Naive thymus-derived CD4-positive, alpha-beta T cell (primary cell): ENCODE measurements around the gene LMO1. TPM values are rescaled to one million over a fixed set of nuclear protein-coding genes. Genes with fewer than 3 reads are reported as not detected.
A peak's percentile ranks its signal among the peaks of the same experiment; 100 is the strongest.

ENCODE experiments used
- ATAC-seq: fragments of 150-1000 bp; cut with Tn5 transposase; 2 replicates; pipeline ENCODE4 v1.10.0; 2021; ENCODE audit warnings: mild to moderate bottlenecking, moderate library complexity
- CTCF ChIA-PET: fragments of 350-600 bp; sonication (Branson Sonifier 250); formaldehyde crosslinking; loops from one replicate; lab custom pipeline; 2021; ENCODE audit warnings: antibody characterized with exemption; lab: Charles Lee
- POLR2A ChIA-PET: fragments of 350-600 bp; sonication (Branson Sonifier 250); formaldehyde crosslinking; loops from one replicate; lab custom pipeline; 2021; ENCODE audit warnings: antibody characterized with exemption, inconsistent platforms; lab: Charles Lee
- DNase-seq, 9 donors: peaks; one replicate each; pipeline versions ENCODE4 v3.0.0 to v3.0.0-alpha.2; 2020 to 2022; ENCODE audit warnings: mixed read lengths in 1 of 9
- H3K27ac ChIP-seq: one replicate; pipeline ENCODE4 v1.7.0; 2013; ENCODE audit warnings: mild to moderate bottlenecking, low read depth, low read length, moderate library complexity
- H3K27me3 ChIP-seq, 2 donors: one replicate each; pipeline ENCODE4 v1.7.0; 2013; ENCODE audit warnings: low read length in 2 of 2, mild to moderate bottlenecking in 2 of 2, moderate library complexity in 2 of 2; ENCODE audit not compliant: control insufficient read depth in 2 of 2, insufficient read depth in 2 of 2
- H3K36me3 ChIP-seq, 3 experiments: 1 replicate in 2 of 3; 2 replicates in 1 of 3; pipeline ENCODE4 v1.7.0; 2013; ENCODE audit warnings: low read length in 3 of 3, mild to moderate bottlenecking in 3 of 3, moderate library complexity in 1 of 3; ENCODE audit not compliant: insufficient read depth in 3 of 3, control insufficient read depth in 2 of 3
- H3K4me1 ChIP-seq, 2 donors: one replicate each; pipeline ENCODE4 v1.7.0; 2013; ENCODE audit warnings: low read length in 2 of 2, mild to moderate bottlenecking in 2 of 2, moderate library complexity in 1 of 2; ENCODE audit not compliant: control insufficient read depth in 2 of 2, insufficient read depth in 2 of 2
- H3K4me3 ChIP-seq: 2 replicates; pipeline ENCODE4 v1.7.0; 2013; ENCODE audit warnings: mild to moderate bottlenecking, low read length
- H3K9me3 ChIP-seq, 3 experiments: 1 replicate in 2 of 3; 2 replicates in 1 of 3; pipeline ENCODE4 v1.7.0; 2013; ENCODE audit warnings: low read length in 3 of 3; ENCODE audit not compliant: control insufficient read depth in 2 of 3
- H3K27ac Mint-ChIP-seq, 9 donors: one replicate each; pipeline ENCODE4 v1.8.0; 2020 to 2022; ENCODE audit warnings: mixed read lengths in 9 of 9, mild to moderate bottlenecking in 8 of 9, moderate library complexity in 5 of 9, inconsistent platforms in 2 of 9
- H3K27me3 Mint-ChIP-seq, 5 donors: one replicate each; pipeline ENCODE4 v1.8.0; 2021 to 2022; ENCODE audit warnings: mixed read lengths in 5 of 5, mild to moderate bottlenecking in 1 of 5
- H3K36me3 Mint-ChIP-seq, 5 donors: one replicate each; pipeline ENCODE4 v1.8.0; 2020 to 2022; ENCODE audit warnings: mixed read lengths in 5 of 5, mild to moderate bottlenecking in 3 of 5, inconsistent platforms in 1 of 5
- H3K4me1 Mint-ChIP-seq, 7 donors: one replicate each; pipeline ENCODE4 v1.8.0; 2020 to 2022; ENCODE audit warnings: mixed read lengths in 7 of 7, mild to moderate bottlenecking in 3 of 7, inconsistent platforms in 1 of 7
- H3K4me3 Mint-ChIP-seq, 10 donors: one replicate each; pipeline ENCODE4 v1.8.0; 2020 to 2022; ENCODE audit warnings: mild to moderate bottlenecking in 10 of 10, mixed read lengths in 10 of 10, moderate library complexity in 6 of 10, inconsistent platforms in 2 of 10
- H3K9me3 Mint-ChIP-seq, 11 donors: one replicate each; pipeline ENCODE4 v1.8.0; 2020 to 2022; ENCODE audit warnings: mixed read lengths in 11 of 11, mild to moderate bottlenecking in 4 of 11, inconsistent platforms in 1 of 11, moderate library complexity in 1 of 11
- intact Hi-C, 2 donors: fragments of 100-400 bp; cut with micrococcal nuclease; formaldehyde crosslinking; loops; one replicate each; pipeline ENCODE4 v1.15.1; 2023
- polyA plus RNA-seq, 2 donors: library from polyadenylated mRNA; unstranded; fragments of 300-500 nt; fragmentation: Illumina TruSeq; gene quantifications; one replicate each; pipeline ENCODE4 v1.2.3, GENCODE V29; 2021
- total RNA-seq, 6 experiments: library from RNA in 5 of 6; stranded (reverse) in 5 of 6; gene quantifications; 1 replicate in 5 of 6; 2 replicates in 1 of 6; pipeline ENCODE4 v1.2.3 and lab custom pipeline; 2021 to 2026

Gene LMO1
- total and polyA plus RNA-seq, 7 experiments from 2014 or later = not detected

DNA sequence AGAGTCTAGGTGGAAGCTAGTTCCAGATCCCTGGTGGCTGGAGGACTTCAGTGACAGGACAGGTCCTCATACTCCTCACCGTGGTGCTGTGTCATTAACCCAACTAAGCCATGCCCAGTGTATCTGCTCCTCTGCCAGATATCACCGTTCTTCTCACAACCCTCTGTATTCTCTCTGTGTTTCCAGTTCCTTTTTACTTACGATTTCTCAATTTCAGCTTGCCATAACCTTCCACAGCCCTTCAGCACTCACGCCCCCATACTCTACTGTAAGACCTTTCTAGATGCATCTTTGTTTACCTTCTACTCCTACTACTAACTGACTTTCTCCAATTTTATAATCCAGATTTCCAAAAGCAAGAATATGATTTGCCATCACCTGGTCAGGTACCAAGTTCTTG lies 68.7 kb downstream of the LMO1 start:
- H3K4me1 ChIP-seq = no peaks in the 10 kb centered on the region
- H3K4me3 ChIP-seq = no peak overlapping the region
- H3K27me3 ChIP-seq = no peaks in the 10 kb centered on the region
- no peak overlapping the region for H3K27ac ChIP-seq
- Mint-ChIP-seq H3K27ac (no peak overlapping the region), H3K36me3 (no peaks in the 10 kb centered on the region), H3K4me1 (peaks cover 0 to 5% (median 0%) of the 10 kb centered on the region in 7 donors), H3K9me3 (peaks cover 0 to 2% (median 0%) of the 10 kb centered on the region in 11 donors), H3K27me3 (peaks cover 5 to 59% (median 53%) of the 10 kb centered on the region in 5 donors), H3K4me3 (no peak overlapping the region)
- intact Hi-C loops = loop anchor here in 1 of 2 donors (2.0 kb wide), 1 partner anchor 70 kb away; no protein-coding TSS in a partner anchor
- H3K36me3 ChIP-seq = no peaks in the 10 kb centered on the region
- ChIA-PET POLR2A (no interaction called here), CTCF (no interaction called here)
- no peak for DNase-seq
- ATAC-seq = no peak
- no peaks in the 10 kb centered on the region for H3K9me3 ChIP-seq

DNA sequence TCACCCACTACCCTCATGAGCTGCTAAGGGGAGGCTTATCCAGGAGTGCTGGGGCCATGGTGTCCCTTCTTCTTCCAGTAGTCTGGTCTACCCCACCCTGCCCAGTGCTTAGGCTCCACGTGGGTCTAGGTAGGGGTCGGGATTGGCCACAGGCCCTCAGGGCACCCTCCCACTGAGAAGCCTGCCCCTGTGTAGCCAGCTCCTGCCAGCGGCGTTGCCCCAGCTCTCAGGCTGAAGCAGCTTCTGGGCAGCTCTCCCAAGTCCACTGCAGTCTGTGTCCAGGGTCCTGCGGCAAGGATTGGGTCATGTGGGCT lies 70.8 kb downstream of the LMO1 start:
- POLR2A ChIA-PET = no interaction called here
- Histone ChIP-seq H3K27me3 (no peaks in the 10 kb centered on the region), H3K27ac (no peak overlapping the region), H3K4me1 (no peaks in the 10 kb centered on the region), H3K9me3 (no peaks in the 10 kb centered on the region), H3K4me3 (no peak overlapping the region), H3K36me3 (no peaks in the 10 kb centered on the region)
- peaks cover 0 to 5% (median 0%) of the 10 kb centered on the region in 7 donors for H3K4me1 Mint-ChIP-seq
- CTCF ChIA-PET = interaction anchor here (0.5 to 2.0 kb wide), 4 partner anchors 8 to 374 kb away, joined by 3 to 8 read pairs (median 4); partner anchors contain the start of gene LMO1
- H3K9me3 Mint-ChIP-seq = peaks cover 0 to 2% (median 0%) of the 10 kb centered on the region in 11 donors
- H3K36me3 Mint-ChIP-seq = no peaks in the 10 kb centered on the region
- H3K27ac Mint-ChIP-seq = no peak overlapping the region
- DNase-seq (no peak), ATAC-seq (no peak)
- no peak overlapping the region for H3K4me3 Mint-ChIP-seq
- intact Hi-C loops = loop anchor here (1.0 kb wide), 2 partner anchors 71 to 373 kb away; no protein-coding TSS in a partner anchor
- peaks cover 3 to 49% (median 45%) of the 10 kb centered on the region in 5 donors for H3K27me3 Mint-ChIP-seq

DNA sequence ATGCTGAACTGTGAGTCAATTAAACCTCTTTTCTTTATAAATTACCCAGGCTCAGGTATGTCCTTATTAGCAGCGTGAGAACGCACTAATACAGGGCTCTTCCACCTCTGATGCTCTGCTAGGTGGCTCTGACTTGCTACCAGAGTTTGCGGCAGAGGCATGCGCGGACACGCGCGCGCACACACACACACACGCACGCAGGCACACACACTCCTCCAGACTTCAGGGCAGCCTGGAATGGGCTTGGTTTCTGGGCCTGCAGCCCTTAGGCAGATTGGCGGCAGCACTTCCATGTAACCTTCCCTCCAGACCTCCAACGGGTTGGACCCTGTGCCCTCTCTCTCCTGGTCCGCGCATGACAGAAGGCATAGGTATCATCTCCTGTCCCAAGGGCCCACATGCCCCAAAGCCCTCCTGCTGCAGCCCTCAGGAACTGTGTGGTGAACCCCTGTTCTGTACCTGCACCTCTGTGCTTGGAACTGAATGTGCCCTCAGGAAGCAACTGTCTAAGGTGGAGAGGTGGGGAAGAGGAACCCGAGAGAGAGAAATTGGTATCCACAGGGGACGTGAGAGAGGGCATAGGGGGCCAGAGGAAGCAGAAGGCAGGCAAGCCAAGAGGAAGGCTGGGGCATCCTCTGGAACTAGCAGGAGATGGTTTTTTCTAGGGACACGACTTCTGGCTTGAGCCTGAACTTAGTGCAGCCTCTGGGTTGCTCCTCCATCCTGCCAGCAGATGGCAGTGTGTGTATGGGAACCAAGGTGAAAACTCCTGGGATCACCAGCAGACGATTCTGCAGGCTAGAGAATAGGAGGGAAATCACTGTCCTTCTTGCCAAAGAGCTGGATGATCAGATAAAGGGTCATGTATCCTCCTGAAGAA lies 71.4 kb downstream of the LMO1 start:
- Mint-ChIP-seq H3K9me3 (peaks cover 0 to 2% (median 0%) of the 10 kb centered on the region in 11 donors), H3K27ac (no peak overlapping the region), H3K27me3 (peaks cover 4 to 46% (median 42%) of the 10 kb centered on the region in 5 donors), H3K4me1 (peaks cover 0 to 3% (median 0%) of the 10 kb centered on the region in 7 donors), H3K4me3 (no peak overlapping the region), H3K36me3 (no peaks in the 10 kb centered on the region)
- ATAC-seq (peak; percentile 75), DNase-seq (peak in 5 of 9 donors; percentile 10 to 30 (median 19))
- no peak overlapping the region for H3K4me3 ChIP-seq
- CTCF ChIA-PET = interaction anchor here (0.9 to 2.0 kb wide), 3 partner anchors 8 to 375 kb away, joined by 3 to 8 read pairs (median 4); no protein-coding TSS in a partner anchor
- H3K27me3 ChIP-seq = no peaks in the 10 kb centered on the region
- H3K4me1 ChIP-seq = no peaks in the 10 kb centered on the region
- no peaks in the 10 kb centered on the region for H3K9me3 ChIP-seq
- no peak overlapping the region for H3K27ac ChIP-seq
- intact Hi-C loops = loop anchor here (1.0 kb wide), 2 partner anchors 72 to 374 kb away; no protein-coding TSS in a partner anchor
- POLR2A ChIA-PET = no interaction called here
- no peaks in the 10 kb centered on the region for H3K36me3 ChIP-seq

DNA sequence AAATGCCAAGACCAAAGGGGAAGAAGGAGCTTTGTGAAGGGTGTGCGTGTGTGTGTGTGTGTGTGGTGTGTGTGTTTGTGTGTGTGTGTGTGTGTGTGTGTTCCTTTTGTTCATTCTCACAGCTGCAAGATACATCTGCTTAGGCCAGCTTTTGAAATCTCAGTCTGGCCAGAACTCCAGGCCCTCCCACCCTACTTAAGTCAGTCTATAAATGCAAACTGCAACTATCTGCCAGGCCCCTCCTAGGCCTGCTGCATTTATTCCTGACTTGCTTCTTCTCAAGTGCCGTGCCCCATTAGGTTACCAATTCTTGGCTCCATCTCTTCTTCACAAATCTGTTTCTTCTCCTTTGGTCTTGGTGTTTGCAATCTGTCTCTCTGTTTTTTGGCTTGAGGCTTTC lies 73.2 kb downstream of the LMO1 start:
- no peaks in the 10 kb centered on the region for H3K36me3 ChIP-seq
- H3K4me3 ChIP-seq = no peak overlapping the region
- intact Hi-C loops = no loop called here
- H3K9me3 ChIP-seq = no peaks in the 10 kb centered on the region
- ChIA-PET POLR2A (no interaction called here), CTCF (interaction anchor here (0.7 kb wide), 1 partner anchor 604 kb away, joined by 3 read pairs; no protein-coding TSS in a partner anchor)
- H3K36me3 Mint-ChIP-seq = no peaks in the 10 kb centered on the region
- H3K27me3 ChIP-seq = no peaks in the 10 kb centered on the region
- no peak for ATAC-seq
- H3K27ac Mint-ChIP-seq = peak overlapping the region in 1 of 9 donors; percentile 21
- peaks cover 6 to 44% (median 40%) of the 10 kb centered on the region in 5 donors for H3K27me3 Mint-ChIP-seq
- no peaks in the 10 kb centered on the region for H3K4me1 ChIP-seq
- peaks cover 0 to 3% (median 0%) of the 10 kb centered on the region in 11 donors for H3K9me3 Mint-ChIP-seq
- H3K4me3 Mint-ChIP-seq = no peak overlapping the region
- DNase-seq = no peak
- H3K4me1 Mint-ChIP-seq = no peaks in the 10 kb centered on the region
- H3K27ac ChIP-seq = no peak overlapping the region

DNA sequence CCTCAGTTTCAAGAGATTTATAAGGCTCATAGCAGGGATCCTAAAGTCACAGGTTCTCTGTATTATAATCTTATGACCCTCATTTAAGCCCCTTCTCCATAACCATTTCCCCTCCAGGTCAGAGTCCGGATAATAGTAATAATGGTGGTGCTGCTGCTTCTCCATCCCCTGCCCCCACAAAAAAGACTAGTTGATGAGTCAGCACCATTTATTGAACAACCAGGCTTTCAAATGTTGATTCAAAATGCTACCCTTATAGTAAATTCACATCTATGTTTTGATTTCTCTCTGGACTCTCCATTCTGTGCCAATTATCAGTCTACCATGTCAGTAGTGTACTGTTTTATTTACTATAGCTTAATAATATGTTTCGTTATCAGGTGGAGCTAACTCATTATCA lies 77.2 kb downstream of the LMO1 start:
- Histone ChIP-seq H3K4me1 (no peaks in the 10 kb centered on the region), H3K27ac (no peak overlapping the region), H3K4me3 (no peak overlapping the region), H3K9me3 (no peaks in the 10 kb centered on the region), H3K27me3 (no peaks in the 10 kb centered on the region), H3K36me3 (no peaks in the 10 kb centered on the region)
- CTCF ChIA-PET = no interaction called here
- DNase-seq (no peak), ATAC-seq (no peak)
- Mint-ChIP-seq H3K4me3 (no peak overlapping the region), H3K36me3 (no peaks in the 10 kb centered on the region), H3K9me3 (peaks cover 0 to 4% (median 0%) of the 10 kb centered on the region in 11 donors), H3K27me3 (peaks cover 6 to 44% (median 31%) of the 10 kb centered on the region in 5 donors), H3K27ac (no peak overlapping the region), H3K4me1 (no peaks in the 10 kb centered on the region)
- POLR2A ChIA-PET = no interaction called here
- intact Hi-C loops = no loop called here

DNA sequence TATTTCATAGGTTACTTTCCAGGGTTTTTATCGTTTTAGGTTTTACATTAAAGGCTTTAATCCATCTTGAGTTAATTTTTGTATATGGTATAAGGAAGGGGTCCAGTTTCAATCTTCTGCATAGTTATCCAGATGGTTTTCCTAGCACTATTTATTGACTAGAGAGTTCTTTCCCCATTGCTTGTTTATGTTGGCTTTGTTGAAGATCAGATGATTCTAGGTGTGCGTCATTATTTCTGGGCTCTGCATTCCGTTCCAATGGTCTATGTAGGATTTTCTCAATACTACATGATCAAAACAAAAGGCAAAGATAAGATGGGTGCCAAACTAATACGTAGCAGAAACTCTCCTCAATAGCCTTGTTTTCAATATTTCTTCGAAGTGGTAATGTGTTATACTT lies 80.6 kb downstream of the LMO1 start:
- H3K9me3 Mint-ChIP-seq = peaks cover 0 to 4% (median 0%) of the 10 kb centered on the region in 11 donors
- CTCF ChIA-PET = interaction anchor here (0.8 kb wide), 1 partner anchor 14 kb away, joined by 4 read pairs; no protein-coding TSS in a partner anchor

More for the DNA sequence above, 80.6 kb downstream of the LMO1 start:
- POLR2A ChIA-PET = no interaction called here
- H3K27ac ChIP-seq = no peak overlapping the region
- no peak for DNase-seq
- no peaks in the 10 kb centered on the region for H3K9me3 ChIP-seq
- H3K4me3 Mint-ChIP-seq = no peak overlapping the region
- intact Hi-C loops = no loop called here
- no peak overlapping the region for H3K4me3 ChIP-seq
- no peak overlapping the region for H3K27ac Mint-ChIP-seq
- H3K36me3 ChIP-seq = no peaks in the 10 kb centered on the region
- H3K36me3 Mint-ChIP-seq = no peaks in the 10 kb centered on the region
- ATAC-seq = no peak
- H3K4me1 Mint-ChIP-seq = no peaks in the 10 kb centered on the region
- H3K27me3 Mint-ChIP-seq = peaks cover 8 to 48% (median 29%) of the 10 kb centered on the region in 5 donors
- no peaks in the 10 kb centered on the region for H3K27me3 ChIP-seq
- H3K4me1 ChIP-seq = no peaks in the 10 kb centered on the region
